Hepatocyte (in vitro differentiated cells): ENCODE results near the gene MEF2C.

Experiments
- EZH2 ChIP-seq: fragments of 200-600 bp; sonication (generic); IDR thresholded peaks from 2 replicates; pipeline ENCODE4 v1.6.1; 2016; ENCODE audit warnings: antibody characterized with exemption, mild to moderate bottlenecking, borderline replicate concordance
- EZH2phosphoT487 ChIP-seq: fragments of 200-600 bp; sonication (generic); IDR thresholded peaks from one replicate; pipeline ENCODE4 v1.6.1; 2018; ENCODE audit warnings: antibody characterized with exemption, mild to moderate bottlenecking, low read depth, moderate library complexity; ENCODE audit not compliant: unreplicated experiment, severe bottlenecking
- TF ChIP-seq, protein P1 (sequence below): fragments of 200-600 bp; sonication (generic); IDR thresholded peaks from 2 replicates; pipeline ENCODE4 v1.5.1; 2016; ENCODE audit warnings: antibody characterized with exemption, mild to moderate bottlenecking; ENCODE audit not compliant: poor library complexity

- no peak for TF ChIP-seq EZH2
- TF ChIP-seq, protein P1, sequence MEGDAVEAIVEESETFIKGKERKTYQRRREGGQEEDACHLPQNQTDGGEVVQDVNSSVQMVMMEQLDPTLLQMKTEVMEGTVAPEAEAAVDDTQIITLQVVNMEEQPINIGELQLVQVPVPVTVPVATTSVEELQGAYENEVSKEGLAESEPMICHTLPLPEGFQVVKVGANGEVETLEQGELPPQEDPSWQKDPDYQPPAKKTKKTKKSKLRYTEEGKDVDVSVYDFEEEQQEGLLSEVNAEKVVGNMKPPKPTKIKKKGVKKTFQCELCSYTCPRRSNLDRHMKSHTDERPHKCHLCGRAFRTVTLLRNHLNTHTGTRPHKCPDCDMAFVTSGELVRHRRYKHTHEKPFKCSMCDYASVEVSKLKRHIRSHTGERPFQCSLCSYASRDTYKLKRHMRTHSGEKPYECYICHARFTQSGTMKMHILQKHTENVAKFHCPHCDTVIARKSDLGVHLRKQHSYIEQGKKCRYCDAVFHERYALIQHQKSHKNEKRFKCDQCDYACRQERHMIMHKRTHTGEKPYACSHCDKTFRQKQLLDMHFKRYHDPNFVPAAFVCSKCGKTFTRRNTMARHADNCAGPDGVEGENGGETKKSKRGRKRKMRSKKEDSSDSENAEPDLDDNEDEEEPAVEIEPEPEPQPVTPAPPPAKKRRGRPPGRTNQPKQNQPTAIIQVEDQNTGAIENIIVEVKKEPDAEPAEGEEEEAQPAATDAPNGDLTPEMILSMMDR = no peak
- TF ChIP-seq EZH2phosphoT487 = no peak
These were observed 45.2 kb downstream of the MEF2C start for GRCh38 chr5:88837817-88838216.
